GM20431 (cell line): ENCODE data around the gene LMTK2.

Source experiments
- in situ Hi-C: fragments of 300-500 bp; cut with MseI, MboI; formaldehyde crosslinking; loops from one replicate; pipeline ENCODE4 v1.15.0; 2020; ENCODE audit warnings: low sequenced_read_pairs; ENCODE audit not compliant: unreplicated experiment

LMTK2 gene

DNA sequence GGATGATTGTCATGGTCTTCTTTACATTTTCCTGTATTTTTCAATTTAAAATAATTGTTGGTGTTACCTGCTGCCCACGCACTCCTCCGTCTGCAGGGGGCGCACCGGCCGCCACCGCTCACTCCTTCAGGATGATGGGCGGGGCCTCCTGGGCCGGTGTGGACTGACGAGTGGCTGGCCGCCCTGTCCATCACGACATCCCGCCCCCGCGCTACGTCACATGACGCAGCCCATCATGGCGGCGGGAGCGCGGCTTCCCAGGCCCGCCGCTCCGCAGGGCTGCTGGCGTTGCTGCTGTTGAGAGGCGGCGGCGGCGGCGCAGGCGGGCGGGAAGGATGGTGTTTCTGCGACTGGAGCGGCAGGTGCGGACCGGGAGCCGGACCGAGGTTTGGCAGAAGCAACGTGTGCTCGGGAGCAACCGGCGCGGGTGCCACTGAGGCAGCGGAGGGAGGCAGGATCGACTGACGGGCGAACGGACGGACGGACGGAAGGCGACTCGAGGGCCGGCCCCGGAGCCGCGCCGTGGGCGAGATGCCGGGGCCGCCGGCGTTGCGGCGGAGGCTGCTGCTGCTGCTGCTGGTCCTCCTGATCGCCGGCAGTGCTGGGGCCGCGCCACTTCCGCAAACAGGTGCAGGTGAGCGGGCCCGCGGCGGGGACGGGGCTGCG is at the start of gene LMTK2:
LMTK2 (plus strand) TSS at position 216 of the 666 bp plus-strand sequence; CDS start at position 532, 316 bp downstream.
- in situ Hi-C loops, result no loop called here

DNA sequence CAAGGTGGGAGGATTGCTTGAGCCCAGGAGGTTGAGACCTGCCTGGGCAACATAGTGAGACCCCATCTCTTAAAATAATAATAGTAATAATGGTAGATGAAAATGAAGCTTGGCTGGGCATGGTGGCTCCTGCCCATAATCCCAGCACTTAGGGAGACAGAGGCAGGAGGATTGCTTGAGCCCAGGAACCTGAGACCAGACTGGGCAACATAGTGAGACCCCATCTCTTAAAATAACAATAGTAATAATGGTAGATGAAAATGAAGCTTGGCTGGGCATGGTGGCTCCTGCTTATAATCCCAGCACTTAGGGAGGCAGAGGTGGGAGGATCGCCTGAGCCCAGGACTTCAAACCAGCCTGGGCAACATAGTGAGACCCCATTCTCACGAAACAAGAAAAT is 49.5 kb upstream of the LMTK2 start:
- in situ Hi-C loops, result no loop called here

DNA sequence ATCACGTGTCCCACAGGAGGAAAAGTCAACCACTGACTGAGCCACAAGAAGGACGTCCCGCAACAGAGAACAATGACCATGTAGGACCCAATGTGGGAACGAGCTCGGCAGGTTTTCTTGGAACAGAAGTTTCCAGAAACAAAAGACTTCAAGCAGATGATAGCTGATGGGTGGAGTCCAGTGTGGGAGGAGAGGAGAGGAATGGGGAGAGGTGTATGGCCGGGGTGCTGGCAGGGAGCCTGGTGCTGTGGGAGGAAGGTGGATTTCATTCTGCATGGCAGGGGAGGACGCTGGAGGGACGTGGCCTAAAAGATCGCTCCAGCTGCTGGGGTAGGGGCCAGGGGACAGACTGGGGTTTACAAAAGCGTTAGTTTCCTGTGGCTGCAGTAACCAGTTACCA is 48.5 kb upstream of the LMTK2 start:
- in situ Hi-C loops, result no loop called here

DNA sequence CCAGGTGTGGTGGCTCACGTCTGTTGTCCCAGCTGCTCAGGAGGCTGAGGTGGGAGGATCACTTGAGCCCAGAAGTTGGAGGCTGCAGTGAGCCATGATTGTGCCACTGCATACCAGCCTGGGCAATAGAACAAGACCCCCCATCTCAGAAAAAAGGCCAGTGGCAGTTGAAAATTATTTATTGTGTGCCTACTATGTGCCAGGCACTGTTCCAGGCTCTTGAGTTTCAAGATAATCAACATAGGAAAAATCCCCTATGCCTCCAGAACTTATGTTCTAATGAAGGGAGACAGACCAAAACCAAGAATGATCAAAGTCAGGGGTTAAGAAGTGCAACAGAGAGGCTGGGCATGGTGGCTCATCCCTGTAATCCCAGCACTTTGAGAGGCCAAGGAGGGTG is 42.4 kb upstream of the LMTK2 start:
- in situ Hi-C loops, result no loop called here

DNA sequence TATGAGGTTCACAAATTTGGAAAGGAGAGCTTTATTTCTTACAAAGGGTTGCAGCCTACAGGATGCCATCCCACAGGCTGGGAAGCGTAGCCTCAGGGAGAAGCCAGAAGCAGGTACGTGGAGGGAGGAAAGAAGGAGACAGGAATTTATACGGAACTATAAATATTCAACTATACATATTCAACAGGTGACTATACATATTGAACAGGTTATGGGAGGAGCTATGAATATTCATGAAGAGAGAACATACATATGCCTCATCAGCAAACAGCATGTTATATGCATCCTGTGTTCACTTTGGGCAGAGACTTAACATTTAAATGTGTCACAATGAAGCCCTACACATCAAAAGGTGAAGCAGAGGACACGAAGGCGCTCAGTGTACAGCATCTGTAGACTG is 40.5 kb upstream of the LMTK2 start:
- in situ Hi-C loops, result no loop called here

DNA sequence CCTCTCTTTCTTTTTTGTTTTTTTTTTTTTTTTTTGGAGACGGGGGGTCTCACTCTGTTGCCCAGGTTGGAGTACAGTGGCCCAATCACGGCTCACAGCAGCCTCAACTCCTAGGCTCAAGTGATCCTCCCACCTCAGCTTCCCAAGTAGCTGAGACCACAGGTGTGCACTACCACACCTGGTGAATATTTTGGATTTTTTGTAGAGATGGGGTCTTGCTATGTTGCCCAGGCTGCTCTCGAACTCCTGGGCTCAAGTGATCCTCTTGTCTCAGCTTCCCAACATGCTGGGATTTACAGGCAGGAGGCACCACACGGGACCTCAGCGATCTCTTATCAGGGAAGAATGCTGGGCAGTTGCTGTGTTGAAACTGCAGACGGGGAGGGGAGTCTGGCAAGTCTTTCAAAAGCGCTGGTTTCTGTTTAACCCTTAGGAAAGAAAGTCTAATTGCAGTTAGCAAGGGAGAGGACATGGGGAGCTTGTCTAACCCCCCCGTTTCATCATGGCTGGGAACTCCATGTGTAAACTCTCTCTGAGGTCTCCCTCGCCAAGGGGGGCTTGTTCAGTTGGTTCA is 39.6 kb upstream of the LMTK2 start:
- in situ Hi-C loops, result no loop called here

DNA sequence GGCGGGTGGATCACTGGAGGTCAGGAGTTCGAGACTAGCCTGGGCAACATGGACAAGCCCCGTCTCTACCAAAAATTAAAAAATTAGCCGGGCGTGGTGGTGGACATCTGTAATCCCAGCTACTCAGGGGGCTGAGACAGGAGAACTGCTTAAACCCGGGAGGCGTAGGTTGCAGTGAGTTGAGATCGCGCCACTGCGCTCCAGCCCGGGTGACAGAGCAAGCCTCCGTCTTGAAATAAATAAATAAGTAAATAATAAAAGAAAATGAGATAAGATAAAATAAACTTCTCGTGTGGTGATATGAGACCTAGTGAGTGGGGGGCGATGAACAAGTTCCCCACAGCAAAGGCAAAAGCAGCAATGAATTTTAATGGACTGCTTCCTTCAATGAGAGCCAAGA is 33.6 kb upstream of the LMTK2 start:
- in situ Hi-C loops, result no loop called here

DNA sequence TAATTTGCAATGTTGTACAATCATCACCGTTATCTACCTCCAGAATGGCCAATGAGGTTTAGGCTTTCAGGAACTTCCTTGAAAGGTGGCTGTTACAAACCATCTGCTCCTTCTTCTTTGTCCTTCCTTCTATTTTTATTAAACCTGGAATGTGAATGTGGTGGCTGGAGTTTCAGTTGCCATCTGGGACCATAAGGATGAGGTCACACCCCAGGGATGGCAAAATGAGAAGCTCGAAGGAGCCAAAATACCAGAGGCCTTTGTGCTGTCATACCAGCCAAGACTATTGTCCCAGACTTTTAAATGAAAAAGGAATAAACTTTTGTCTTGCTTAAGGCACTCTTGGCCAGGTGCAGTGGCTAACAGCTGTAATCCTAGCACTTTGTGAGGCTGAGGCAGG is 30.9 kb upstream of the LMTK2 start:
- in situ Hi-C loops, result no loop called here

DNA sequence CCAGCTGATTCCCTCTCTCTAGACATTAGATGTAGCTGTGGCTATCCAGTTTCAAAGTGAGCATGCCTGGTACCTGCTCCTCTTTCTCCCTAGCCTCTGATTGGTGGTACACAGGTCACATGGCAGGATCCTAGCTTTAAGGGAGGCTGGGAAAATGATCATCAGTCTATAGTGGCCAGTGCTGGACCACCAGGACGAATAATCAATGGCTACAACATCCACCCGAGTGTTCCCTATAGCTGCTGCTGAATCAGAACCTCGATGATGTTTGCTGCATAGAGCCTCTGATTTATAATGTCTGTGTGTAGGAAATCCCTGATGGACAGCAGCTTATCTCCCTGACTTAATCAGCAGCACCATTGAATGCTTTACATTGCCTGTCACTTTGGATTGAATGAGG is 28.9 kb upstream of the LMTK2 start:
- in situ Hi-C loops, result no loop called here

DNA sequence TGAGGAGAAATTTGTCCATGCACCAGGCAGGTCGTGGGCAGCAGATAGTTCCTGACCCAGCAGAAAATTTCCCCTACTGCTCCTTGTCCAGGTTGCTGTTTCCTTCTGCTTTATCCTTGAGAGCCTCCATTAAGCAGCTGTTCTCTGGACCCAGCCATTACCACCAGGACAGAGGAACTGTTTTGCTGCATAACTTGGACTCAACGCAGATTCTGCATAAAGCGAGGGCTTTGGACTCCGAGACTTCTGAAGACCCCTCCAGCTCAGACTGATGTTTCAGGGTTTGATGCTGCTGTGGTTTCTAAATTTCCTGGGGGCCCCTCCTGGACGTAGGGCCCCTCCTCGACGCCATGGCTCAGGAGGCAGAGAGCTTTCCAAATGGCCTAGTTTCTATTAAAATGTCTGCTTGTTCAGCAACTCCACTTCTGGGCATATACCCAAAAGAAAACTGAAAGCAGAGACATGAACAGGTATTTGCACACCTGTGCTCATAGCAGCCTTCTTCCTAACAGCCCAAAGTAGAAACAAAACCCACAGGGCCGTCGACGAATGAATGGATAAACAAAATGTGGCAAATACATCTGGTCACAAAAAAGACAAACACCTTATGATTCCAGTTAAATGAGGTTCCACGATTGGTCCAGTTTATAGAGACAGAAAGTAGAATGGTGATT is 28.3 kb upstream of the LMTK2 start:
- in situ Hi-C loops, result no loop called here

DNA sequence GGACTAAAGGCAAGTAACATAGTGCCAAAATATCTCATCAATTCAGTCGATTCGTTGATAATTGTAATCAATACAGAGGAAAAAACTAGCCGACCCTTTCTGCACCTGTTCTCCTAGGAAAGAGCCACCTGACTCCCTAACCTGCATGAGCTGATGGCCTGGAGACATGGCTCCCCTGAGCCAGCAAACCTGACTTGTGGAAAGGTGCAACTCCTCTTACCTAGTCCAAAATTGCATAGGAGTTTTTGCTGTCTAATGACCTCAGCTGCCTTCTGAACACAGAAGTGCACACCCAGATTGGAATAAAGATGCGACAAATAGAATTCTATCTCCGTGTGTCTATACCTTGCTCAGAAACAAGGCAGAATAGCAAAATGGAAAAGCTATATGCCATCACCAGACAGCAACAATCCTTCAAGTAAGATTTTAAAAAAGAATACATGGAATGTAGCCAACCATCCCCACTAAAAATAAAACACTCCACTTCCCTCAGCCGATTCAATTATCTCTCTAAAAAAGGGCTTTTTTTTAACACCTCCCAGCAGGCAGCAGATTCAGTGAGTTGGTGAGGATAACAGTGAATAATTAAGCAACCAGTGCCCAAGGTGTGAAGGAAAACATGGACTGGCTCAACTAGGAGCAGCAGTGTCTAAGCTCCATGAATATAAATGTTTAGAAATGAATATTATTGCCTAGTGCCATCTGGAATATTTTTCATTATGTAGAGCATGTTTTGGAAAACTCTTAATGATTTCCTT is 26.6 kb upstream of the LMTK2 start:
- in situ Hi-C loops, result no loop called here

DNA sequence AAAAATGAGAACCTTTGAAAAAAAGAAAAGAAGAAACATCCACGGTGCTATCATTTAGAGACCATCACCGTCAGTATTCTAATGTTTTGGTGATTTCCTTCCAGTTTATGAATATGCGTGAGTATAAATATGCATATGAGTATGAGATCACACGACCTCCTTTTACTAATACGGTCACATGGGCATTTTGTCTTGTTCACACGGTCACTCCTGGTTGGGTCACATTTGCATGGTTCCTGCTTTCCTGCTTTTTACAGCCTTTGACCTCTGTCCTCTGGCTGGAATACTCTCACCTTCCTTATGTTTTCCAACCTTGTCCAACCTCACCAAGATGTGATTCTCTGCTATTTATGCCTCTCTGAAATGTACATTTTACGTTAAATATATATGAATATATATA is 25.3 kb upstream of the LMTK2 start:
- in situ Hi-C loops, result no loop called here

DNA sequence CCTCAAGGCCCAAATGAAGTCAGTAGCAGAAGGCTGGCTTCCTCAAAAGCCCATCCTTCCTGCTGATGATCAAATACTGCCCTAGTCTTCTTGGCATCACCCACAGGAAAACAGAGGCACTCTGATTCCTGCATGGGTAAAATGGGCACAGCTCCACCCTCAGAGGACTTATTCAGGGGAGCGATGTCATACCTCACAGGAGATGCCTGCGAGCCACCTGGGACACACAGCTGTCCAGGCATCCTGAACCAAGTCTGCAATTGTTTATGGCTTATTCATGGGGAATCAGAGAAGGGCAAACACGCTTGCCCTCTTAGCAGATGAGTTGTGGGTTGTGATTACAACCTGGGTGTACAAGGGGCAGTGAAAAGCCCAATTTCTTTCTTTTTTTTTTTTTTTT is 22.0 kb upstream of the LMTK2 start:
- in situ Hi-C loops, result no loop called here

DNA sequence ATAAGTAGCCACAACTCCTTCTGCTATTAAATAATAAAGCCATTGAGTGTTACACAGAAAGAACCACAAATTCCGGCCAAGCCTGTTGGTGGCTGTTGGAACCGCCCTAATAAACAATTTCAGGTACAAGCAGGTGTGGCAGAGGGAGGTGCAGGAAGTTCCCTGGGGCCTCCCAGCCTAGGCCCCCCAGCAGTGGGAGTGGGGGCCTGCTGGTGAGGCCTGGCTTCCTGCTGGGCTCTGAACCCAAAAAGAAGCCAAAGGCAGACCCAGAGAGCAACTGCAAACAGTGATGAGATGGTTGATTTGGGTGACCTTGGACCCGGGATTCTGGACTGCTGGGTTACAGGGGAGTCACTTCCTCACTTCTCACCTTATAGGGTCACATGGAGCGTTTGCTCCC is 21.0 kb upstream of the LMTK2 start:
- in situ Hi-C loops, result no loop called here

DNA sequence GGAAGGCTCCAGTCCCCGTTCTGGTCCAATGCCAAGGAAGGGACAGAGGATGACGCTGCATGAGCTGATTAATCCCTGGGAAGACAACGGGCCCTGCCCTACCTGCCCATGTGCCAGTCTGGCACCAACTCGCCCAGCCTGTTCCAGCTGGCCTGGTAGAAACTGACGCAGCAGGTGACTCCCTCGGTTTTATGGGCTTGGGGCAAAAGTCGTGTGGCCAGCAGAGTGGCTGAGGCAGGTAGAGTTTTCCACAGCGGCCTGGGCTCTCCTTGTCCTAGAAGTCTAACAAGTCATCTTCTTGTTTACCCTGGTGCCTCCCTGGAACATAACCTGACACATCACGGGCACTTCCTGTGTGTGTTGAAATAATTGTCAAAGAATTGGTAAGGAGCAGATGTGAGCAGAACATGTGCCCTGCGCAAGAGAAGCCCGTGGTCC is 20.4 kb upstream of the LMTK2 start:
- in situ Hi-C loops, result no loop called here

DNA sequence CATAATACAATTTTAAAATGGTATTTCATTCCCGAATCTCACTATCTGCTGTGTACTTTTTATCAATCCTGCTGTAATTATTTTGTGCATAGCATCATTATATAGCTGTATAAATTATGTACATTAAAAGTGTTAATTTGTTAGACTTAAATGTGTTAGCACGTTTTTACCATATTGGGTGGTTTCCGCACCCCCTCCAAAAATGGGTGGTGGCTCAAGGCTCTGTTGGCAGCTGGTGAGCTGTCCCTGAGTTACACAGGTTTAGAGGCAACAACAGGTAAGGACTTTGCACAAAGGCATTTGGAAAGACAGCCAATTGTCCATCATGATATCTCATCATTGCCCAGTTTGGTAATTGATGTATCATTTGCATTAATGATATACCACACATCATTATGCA is 18.6 kb upstream of the LMTK2 start:
- in situ Hi-C loops, result no loop called here

DNA sequence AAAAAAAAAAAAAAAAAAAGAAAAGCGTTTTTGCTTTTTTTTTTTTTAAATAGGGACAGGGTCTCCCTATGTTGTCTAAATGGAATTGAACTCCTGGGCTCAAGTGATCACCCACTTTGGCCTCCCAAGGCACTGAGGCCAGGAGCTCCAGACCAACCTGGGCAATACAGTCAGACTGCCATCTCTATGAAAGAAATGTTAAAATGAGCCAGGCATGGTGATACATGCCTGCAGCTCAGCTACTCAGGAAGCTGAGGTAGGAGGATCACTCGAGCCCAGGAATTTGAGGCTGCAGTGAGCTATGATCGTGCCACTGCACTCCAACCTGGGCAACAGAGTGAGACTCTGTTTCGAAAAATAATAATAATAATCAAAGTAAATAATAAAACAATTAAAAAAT is 16.5 kb upstream of the LMTK2 start:
- in situ Hi-C loops, result no loop called here

DNA sequence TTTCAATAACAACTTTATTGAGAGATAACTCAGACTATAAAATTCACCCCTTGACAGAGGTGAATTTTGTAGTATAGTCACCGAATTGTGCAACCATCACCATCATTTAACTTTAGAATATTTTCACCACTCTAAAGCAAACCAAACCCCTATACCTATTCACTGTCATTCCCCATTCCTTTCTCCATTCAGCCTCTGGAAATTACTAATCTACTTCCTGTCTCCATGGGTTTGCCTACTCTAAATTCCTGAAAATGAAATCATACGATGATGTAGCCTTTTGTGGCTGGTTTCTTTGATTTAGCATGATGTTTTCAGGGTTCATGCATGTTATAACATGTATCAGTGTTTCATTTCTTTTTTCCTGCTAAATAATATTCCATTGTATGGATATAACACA is 15.6 kb upstream of the LMTK2 start:
- in situ Hi-C loops, result no loop called here

DNA sequence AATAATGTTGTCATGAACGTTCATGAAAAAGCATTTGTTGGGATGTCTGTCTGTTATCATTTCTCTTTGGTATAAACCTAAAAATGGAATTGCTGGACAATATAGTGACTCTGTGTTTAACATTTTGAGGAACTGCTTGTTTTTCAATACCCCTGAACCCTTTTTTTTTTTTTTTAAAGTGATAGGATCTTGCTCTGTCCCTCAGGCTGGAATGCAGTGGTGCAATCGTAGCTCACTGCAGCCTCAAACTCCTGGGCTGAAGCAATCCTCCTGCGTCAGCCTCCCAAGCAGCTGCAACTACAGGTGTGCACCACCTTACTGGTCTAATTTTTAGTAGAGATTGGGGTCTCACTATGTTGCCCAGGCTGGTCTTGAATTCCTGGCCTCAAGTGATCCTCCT is 15.1 kb upstream of the LMTK2 start:
- in situ Hi-C loops, result no loop called here

DNA sequence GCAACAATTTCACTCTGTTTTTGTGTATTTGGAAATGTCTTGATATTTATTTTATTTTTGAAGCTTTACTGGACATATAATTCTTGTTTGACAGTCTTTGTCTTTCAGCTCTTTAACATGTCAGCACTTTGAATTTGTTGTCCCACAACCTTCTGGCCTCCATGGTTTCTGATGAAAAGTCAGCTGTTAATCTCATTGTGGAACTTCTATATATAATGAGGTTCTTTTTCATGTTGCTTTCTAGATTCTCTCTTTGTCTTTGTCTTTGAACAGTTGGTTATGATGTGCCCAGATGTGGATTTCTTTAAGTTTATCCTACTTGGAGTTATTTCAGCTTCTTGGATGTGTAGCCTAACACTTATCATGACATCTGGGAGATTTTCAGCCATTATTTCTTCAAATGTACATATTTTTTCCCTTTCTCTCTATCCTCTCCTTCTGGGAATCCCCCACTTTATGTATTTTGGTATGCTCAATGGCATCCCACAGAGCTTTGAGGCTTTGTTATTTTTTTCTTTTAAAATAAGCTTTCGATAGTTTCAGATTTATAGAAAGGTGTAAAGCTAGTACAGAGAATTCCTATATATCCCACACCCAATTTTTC is 9.5 kb upstream of the LMTK2 start:
- in situ Hi-C loops, result no loop called here

DNA sequence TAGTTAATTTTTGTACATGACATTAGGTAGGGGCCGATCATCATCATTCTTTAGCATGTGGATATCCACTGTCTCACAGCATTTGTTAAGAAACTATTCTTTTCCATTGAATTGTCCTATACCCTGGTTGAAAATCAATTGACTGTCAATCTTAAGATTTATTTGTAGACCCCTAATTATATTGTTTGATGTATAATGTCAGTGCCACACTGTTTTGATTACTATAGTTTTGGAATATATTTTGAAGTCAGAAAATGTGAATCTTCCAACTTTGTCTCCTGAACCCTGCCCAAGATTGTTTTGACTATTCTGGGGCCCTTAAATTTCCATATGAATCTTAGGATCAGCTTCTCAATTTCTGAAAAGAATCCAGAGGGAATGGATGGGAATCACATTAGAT is 6.6 kb upstream of the LMTK2 start:
- in situ Hi-C loops, result no loop called here
